ENCODE data around the gene PM20D1.

GRCh38 chr1:205812271-205812877 is 37.6 kb downstream of the PM20D1 start:
- TF ChIP-seq CTCF (IDR thresholded peaks at IDR 0.05 in 2 of 3, conservative IDR thresholded peaks at IDR 0.05 in 1 of 3; ENCODE audit: control insufficient read depth in 2 of 3, extremely low read depth in 1 of 3, insufficient read depth in 1 of 3, low read depth in 3 of 3, low read length in 3 of 3) (no peak), ZNF24 (IDR thresholded peaks at IDR 0.05) (no peak), CREB1 (IDR thresholded peaks at IDR 0.05; ENCODE audit: low read depth) (no peak), KDM1A (IDR thresholded peaks at IDR 0.05; ENCODE audit: borderline replicate concordance) (no peak), BRCA1 (IDR thresholded peaks at IDR 0.05; ENCODE audit: low read depth, low read length) (no peak), E2F8 (IDR thresholded peaks at IDR 0.05; ENCODE audit: low read depth, partially characterized antibody) (no peak), EZH2 (IDR thresholded peaks at IDR 0.05; ENCODE audit: borderline replicate concordance, control insufficient read depth, low read depth, low read length) (no peak), EP300 (IDR thresholded peaks at IDR 0.05; ENCODE audit: borderline replicate concordance in 1 of 2, control insufficient read depth in 1 of 2, low read depth in 2 of 2, low read length in 2 of 2) (no peak), CEBPZ (IDR thresholded peaks at IDR 0.05; ENCODE audit: low read depth, low read length) (no peak), PRDM15 (CRISPR knock-in tag; IDR thresholded peaks at IDR 0.05) (no peak), JUND (IDR thresholded peaks at IDR 0.05; ENCODE audit: low read depth, low read length) (no peak), SIN3A (IDR thresholded peaks at IDR 0.05; ENCODE audit: low read depth, low read length) (no peak)
- TF ChIP-seq, protein P1, sequence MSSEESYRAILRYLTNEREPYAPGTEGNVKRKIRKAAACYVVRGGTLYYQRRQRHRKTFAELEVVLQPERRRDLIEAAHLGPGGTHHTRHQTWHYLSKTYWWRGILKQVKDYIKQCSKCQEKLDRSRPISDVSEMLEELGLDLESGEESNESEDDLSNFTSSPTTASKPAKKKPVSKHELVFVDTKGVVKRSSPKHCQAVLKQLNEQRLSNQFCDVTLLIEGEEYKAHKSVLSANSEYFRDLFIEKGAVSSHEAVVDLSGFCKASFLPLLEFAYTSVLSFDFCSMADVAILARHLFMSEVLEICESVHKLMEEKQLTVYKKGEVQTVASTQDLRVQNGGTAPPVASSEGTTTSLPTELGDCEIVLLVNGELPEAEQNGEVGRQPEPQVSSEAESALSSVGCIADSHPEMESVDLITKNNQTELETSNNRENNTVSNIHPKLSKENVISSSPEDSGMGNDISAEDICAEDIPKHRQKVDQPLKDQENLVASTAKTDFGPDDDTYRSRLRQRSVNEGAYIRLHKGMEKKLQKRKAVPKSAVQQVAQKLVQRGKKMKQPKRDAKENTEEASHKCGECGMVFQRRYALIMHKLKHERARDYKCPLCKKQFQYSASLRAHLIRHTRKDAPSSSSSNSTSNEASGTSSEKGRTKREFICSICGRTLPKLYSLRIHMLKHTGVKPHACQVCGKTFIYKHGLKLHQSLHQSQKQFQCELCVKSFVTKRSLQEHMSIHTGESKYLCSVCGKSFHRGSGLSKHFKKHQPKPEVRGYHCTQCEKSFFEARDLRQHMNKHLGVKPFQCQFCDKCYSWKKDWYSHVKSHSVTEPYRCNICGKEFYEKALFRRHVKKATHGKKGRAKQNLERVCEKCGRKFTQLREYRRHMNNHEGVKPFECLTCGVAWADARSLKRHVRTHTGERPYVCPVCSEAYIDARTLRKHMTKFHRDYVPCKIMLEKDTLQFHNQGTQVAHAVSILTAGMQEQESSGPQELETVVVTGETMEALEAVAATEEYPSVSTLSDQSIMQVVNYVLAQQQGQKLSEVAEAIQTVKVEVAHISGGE (CRISPR knock-in tag; IDR thresholded peaks at IDR 0.05) = no peak
